Measurements from ENCODE around the gene ARVCF.

Gene ARVCF

DNA sequence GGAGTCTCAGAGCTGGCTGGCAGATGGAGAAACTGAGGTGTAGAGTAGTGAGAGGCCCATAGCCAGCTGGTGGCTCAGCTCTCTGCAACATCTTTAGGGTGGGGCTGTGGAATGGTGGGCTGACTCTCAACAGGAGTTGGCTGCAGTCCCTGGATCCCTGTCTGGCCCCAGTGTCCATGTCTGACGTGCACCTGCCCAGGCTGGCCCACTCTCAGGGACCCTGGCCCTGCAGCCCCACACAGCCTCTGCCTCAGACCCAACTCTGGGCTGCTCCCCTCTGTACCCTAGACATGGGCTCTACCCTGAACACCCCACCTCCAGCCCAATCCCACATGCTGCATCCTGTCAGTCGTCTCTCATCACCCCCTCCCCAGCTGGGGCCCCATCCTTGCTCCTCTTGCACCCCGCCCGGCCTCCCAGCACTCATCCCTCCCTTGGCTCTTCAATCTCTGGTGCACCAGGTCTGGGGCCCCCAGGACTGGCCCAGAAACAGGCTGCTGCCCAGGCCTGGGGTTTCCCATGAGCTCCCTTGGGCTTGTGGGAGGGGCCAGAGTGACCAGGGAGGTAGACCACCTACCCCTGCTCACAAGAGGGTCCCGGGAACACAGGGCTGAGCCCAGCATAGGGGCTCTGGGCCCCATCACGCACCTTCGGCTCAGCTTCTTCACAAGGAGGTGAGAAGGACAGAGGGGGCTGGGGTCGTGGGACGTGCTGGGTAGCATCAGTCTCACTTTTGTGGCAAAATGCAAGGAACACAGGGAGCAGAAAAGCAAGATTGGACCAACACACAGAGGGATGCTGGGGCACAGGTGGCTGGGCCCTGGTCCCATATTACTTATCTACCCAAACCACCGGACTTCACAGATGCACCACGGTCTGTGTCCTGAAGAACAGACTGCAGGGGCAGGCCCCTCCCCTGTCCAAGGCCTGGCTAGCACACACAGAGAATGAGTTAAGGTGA lies 31.5 kb downstream of the ARVCF start:
- no peak for DNase-seq

DNA sequence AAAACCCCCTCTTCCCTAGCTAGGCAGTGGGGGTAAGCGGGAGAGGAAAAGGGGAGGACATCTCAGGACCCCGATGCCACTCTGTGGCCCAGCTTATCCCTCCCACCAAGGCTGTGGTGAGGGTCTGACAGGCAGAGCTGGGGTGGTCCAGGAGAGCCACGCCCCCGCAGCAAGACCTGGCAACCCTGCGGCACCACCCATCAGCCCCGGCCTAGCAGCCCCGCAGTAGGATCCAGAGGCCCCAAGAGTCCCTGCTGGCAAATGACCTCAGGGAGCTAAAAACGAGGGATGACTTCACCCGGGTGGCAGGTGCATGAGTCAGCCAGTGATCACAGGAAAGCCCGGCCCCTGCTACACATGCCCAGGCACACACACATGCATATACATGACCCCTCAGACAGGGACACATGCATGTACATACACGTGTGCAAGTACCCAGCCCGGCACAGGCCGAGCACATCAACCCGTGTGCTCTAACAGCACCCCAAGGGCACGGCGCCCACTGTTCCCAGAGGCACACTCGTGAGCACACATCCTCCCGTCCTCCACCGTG lies 32.3 kb downstream of the ARVCF start:
- no peak for DNase-seq

DNA sequence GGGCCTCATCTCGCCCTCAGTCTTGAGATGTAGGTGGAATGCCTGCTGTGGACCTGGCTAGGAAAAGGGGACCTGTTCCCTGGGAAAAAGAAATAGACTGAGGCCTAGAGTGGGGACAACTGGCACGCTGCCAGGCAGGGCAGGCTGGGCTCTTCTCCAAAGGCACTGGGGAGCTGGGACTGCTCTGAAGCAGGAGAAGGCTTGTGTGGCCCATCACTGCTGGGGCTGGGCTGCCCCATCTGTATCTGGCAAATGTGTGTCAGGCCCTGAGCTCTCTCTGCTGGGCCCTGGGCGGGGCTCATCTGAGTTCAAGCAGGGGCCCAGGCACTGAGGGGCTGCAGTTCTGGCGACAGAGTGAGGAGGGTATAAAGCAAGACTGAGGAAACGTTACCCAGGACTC lies 32.9 kb downstream of the ARVCF start:
- no peak for DNase-seq

DNA sequence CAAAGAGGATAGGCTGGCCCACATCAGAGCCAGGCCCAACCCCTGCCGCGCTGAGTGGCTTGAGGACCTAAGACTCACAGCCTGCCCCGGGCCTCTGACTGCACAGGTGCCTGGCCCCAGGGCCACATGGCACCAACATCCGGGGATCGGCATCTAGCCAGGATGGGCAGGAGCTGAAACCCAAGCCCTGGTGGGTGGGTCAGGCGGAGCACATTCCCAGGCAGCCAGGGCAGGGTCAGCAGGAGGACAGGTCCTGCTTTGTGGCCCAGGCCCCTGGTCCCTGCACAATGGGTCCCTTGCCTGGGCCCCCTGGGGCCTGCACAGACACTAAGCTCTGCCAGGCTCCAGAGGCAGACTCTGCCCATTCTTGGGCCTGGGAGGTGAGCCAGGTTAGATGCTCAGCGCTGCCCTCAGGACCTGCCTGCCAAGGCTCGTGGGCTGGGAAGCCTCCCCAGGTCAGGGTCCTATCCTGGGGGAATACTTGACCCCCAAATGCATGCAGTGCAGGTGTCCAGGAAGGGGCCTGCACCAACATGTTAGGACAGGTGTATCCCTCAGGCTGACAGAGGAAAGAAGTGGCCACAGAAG lies 33.5 kb downstream of the ARVCF start:
- DNase-seq = no peak

DNA sequence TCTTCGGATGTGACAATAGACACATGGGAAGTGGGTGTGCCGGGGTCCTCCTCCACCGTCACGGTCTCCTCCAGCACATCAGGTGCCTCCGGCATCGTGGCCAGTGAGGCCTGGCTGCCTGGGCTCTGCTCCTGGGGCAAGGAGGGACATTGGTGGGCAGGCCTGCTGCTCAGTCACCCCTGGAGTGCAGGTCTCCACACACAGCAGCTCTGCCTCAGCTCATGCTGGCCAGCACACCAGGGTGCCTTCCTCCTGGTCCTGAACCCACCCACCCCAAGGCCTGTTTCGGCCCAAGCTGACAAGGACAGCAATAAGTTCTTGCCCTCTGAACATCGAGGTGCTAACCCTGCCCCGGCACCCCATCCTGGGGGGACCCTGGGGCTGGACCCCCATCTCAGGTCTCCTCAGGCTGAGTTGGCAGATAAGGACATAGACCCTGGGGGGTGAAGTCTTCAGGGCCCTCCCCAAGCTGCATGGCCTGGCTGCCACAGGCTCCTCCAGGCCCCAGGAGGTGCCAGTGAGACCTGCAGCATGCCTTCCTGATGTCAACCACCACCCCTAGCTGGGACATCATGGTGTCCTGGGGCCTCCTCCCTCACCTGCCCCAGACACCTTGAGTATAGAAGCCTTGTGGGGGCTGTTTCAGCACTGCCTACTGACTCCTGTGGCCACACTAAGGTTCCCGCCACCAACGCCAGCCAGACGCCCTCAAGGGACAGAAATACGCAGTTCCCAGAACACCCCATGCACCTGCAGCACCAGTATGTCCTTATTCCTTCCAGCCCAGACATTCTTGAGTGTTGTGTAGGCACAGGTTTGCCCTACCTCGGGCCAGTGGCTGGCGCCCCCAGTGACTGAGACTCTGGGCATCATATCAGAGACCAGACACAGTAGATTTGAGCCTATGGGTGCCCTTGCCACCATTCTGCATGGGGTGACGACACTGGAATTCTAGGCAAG lies 34.4 kb downstream of the ARVCF start:
- no peak for DNase-seq

DNA sequence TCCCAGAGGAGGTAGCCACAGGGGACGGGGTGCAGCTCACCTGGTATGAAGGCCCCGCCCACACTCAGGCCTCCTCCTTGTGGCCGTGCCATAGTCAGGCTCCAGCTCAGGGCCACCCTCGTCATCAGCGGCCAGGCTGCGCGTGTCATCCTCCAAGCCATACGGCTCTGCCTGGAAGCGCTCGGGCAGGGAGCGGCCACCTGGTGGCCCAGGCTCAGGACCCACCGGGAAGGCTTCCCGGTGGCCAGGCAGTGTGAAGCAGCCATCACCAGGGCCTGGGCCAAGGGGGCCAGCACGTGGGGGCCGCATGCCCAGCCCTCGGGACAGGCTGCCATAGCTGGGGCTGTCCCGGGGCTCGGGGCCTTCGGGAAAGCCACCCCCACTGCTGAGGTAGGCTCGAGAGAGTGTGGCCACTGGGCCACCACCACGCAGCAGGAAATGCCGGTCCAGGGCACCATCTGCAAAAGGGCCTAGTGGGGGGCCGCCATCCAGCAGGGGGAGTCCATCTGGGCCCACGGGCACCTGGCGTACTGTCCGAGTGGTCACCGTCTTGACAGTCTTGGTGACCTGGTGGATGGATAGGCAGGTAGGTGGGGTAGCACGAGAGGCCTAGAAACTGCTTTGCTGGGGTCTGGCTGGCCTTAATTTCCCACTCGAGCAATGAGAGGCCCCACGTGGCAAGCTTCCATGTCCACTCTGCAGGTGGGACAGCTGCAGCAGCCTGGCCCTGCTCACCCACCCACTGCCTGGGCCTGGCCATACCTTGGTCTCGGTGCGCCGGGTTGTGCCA lies 35.3 kb downstream of the ARVCF start:
- DNase-seq = no peak

DNA sequence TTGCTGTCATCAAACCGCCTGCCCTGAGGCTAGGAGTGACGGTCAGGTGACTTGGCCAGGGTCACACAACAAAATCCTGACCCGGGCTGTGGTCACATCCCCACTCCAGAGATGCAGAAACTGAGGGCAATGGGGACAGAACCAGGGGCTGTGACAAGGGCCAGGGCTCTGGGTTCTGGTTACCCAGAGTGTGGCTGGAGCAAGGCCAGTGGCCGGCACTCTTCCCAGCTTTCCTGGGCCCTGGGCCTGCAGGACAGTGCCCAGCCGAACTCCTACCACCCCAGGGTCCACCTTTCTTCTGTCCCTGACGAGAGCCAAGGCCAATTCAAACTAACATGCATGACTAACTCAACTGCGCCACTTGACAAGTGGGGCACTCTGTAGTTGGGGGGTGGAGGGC lies 35.9 kb downstream of the ARVCF start:
- no peak for DNase-seq

DNA sequence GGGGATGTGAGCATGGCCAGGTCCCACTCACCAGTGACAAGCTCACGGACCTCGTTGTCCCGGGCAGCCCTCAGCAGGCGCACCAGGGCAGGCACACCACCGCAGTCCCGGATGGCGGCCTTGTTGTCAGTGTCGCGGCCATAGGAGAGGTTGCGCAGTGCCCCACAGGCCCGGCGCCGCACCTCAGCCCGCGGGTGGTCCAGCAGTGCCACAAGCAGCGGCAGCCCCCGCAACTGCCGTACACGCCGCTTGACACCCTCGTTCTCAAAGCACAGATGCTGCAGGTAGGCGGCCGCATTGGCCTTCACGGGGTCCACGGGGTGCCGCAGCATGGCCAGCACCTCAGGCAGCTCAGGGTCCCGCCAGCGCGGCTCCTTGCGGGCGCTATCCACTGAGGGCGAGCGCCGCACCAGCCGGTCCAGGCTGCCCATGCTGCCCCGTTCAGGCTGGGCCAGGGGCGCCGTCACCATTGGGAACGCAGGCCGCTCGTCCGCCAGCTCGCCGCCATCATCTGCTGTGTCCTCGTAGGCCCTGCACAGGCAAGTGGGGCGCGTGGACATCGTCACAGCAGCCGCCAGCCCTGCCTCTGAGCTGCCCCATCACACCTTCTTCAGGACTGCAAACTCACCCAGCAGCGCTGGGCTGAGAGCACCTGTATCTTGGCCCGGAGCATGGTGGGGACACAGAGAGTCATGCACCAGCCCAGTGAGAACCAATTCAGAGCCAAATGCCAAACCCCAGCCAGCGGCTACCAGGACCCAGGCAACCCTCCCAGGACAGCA lies 36.7 kb downstream of the ARVCF start:
- no peak for DNase-seq

DNA sequence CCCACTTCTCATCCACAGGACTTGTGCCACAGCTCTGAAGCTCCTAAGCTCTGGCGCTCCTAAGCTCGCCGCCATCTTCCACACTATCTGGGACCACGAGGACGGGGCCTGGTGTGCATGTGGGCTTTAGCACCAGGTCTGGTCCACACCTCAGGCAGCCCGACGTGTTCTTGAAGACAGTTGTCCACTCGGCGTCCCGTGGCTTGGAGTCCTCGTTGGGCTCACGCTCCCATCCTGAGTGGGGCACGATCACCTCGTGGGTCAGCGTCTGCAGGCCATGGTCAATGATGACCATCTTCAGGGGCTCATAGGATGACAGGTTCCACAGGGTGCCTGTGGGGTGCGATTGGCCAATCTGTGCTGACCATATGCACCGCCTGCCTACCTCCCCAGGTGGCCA lies 37.9 kb downstream of the ARVCF start:
- DNase-seq = no peak

DNA sequence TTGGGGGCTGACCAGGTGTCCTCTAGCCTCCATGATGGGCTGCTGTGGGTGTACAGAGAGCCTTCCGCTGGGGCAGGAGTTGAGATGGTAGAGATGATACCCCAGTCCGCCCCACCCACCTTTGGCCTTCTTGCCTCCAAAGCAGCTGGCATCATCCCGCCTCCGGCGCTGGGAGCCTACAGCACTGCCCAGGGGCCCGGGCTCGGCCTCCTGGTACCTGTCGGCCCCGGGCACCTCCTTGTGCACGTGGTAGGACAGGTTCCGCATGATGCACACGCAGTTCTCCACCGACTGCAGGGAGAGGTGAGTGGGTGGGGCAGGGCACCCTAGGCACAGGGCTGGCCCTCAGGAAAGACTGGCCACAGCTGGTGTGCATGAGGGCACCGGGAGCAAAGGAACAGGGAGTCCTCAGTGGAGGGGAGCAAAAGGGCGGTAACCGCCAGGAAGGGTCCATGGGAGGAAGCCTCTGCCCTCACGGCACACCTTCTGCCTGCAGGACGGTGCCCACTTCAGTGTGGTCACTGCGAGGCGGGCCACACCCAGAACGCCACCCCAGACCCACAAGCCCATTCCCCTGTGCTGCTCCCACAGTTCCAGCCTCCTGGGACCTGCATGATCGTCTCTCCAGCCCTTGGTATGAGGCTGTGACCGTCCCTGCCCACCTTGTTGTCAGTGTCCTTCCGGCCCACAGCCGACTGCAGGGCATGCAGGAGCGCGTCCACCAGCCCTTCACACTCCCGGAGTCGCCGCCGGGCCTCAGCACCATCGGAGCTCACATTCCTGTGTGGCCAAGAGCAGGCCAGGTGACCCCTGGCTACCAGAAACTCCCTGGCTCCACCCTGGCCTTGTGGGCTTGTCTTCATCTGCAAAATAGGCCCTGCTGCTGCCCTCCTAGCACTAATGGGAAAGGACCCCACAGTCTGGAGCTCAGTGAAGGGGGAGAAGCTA lies 39.1 kb downstream of the ARVCF start:
- DNase-seq = no peak

DNA sequence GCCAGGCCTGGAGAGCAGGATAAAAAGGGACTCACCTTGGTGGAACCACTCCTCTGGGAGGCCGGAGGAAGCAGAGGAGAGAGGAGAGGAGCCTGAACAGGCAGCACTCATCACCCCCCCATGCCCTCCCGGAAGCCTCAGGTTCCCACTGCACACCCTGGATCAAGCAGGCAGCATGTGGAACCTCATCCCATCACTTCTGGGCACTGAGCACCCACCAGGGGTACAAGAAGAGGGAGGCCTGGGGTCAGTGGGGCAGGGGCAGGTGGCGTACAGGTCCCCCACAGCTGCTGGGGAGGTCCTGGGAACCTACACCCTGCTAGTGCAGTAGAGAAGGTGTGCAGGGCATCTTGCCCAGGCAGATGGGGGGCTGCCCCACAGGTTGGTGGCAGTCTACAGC lies 40.0 kb downstream of the ARVCF start:
- no peak for DNase-seq

DNA sequence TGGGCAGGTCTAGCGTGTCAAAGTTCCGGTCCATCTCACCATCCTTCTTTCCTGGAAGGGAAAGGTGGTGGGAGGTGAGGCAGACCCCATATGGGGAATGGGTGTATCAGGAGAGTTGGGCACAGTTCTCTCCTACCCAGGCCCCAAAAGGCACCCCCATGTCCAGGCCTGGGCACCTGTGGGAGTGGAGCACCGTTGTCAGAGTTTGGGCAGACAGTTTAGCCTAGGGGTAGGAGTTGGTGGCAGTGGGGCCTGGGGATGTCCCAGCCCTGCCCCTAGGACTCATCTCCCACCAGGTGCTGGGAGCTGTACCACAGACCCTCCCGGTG lies 41.0 kb downstream of the ARVCF start:
- DNase-seq = no peak

DNA sequence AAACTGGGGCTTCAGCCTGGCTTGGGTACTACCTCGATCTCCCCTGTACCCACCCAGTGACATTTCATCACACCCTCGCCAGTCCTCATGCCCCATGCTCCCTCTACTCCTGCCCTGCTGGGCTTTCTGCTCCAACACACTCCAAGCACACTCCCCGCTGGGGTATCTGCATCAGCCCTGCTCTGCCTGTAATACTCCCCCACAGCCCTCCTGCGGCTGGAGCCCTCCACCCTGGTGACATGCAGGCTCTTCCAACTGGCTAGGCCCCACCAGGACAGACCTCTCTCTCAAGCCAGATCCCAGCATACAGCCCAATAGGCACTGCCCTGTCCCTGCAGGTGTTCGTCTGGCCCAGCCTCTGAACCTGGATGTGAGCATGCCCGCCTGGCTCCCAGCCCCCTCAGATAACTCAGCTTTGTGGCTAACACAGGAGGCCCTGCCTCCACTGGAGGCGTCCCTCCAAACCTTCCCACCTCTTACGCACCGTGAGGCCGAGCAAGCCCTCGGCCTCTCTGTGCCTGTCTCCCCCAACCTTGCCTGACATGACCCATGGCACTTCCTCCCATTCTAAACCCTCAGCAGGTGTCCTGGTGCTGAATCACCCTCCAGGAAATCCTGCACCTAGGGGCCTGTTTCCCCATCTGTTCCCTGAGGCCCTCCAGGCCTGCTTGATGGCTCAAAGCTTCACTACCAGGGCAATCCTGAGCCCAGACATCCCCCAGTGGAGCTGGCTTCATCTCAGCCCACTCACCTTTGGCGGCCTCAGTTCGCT lies 41.5 kb downstream of the ARVCF start:
- DNase-seq = no peak

DNA sequence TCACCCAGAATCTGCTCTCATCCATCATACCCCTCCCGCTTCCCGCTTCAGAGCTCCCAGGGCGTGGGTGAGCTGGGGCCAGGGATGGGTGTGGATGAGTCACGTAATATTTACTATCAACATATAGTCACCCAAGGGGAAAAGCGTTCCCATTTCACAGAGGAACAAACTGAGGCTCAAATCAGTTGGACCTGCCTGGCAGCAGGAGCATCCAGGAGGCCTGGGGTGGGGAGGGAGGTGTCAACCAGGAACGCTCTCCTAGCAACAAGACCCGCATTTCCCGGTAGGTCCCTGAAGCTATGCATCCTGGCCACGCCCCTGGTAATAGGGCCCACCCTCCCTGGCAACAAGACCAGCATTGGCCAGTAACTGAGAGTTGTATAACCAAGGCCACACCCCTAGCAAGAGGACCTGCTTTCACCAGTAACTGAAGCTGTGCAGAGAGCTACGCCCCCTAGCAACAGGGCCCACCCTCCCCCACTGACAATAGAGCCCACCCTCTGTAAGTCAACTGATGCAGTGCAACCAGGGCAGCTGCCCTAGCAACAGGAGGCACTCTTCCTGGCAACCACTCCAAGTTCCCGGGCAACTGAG lies 42.3 kb downstream of the ARVCF start:
- peak; percentile 93 for DNase-seq

DNA sequence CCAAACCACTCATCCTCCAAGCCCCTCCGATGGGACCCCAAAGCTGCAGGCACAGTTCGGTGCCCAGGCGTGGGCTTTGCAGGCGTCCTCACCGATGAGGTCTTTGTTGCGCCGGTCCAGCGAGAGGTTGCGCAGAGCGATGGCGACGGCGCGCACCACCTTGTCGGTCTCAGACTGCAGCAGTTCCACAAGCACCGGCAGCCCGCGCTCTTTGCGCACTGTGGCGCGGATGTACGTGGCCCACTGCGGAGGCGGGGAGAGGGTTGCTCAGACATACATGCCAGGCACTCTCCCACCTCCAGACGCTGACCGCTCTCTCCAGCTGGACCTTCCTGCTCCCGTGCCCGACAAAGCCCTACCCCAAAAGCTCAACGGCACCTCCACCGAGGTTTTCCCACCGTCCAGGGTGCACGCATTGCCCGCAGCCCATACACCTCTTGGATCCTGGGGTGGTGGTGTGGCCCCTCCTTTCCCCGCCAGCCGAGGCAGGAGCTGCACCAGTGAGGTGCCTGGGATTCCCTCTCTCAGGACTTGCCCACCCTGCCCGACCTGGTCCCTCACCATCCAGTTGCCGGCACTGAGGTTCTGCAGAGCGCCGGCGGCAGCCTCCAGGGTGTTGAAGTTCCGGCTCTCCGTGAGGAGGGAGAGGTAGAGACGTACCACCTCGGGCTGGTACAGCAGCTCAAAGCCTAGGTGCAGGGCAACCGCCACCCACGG lies 42.9 kb downstream of the ARVCF start:
- DNase-seq = no peak

DNA sequence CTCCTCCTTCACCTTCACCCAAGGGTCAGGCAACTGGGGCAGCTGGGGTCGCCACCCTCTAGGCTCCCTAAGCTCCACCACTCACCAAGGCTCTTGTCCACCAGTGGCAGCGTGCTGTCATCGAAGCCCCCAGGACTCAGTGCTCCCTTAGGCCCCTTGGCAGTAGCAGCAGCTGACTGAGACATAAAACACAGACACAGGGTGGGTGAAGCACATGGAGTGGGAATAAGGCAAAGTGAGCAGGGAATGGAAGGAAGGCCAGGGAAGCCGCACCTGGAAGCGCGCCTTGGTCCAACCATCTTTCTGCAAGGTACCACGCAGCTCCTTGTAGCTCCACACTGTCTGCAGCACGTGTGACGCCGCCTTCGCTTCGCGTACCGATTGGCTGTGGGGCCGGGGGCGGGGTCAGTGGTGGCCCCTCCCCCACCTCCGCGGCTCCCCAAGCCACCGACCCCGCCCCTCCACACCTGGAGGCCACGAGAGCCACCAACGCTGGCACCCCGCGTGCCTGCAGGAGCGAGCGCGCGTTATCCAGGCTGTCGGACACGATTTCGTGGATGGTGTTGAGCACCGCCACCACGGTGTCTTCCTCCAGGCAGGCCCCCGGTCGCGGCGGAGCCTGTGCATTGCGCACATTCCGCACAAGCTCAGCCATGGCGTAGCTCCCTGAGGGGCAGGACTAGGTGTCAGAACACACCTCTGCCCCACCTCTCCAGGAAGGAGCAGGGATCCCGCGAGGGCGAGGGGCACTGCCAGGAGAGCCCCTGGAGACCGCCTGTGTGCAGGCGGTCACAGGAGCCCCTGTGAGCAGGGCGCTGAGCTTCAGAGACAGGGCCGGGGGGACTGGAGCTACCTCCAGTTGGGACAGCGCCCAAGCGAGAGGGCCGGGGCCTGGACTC lies 43.7 kb downstream of the ARVCF start:
- DNase-seq = no peak

DNA sequence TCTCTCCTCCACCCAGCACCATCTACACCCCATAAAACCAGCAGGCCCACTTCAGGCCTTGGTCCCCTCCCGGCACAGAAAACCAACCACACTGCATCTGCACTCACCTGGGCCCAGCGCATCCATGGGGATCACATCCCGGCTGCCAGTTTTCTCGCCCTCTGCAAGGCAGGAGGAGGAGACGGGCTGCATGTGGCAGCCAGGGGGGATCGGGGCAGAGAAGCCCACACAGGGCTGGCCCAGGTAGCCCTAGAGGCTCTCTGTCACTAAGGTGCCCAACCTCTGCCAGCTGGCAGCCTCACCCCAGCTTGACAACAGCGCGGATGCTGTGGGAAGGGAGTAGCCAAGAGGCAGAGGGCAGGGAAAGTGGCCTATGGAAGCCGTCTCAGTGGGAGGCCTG lies 44.4 kb downstream of the ARVCF start:
- DNase-seq = no peak
